Left ventricle myocardium inferior (tissue), 1 donor: ENCODE data around the gene GFI1. TPM values are rescaled to one million over a fixed set of nuclear protein-coding genes. Genes with fewer than 3 reads are reported as not detected.

Source experiments
- DNase-seq: peaks from one replicate; pipeline ENCODE4 v3.0.0-alpha.2; 2020
- H3K27ac ChIP-seq: fragments of 200-600 bp; replicated peaks from 2 replicates; pipeline ENCODE4 v1.8.0; 2021
- H3K27me3 ChIP-seq: fragments of 200-600 bp; 2 replicates; pipeline ENCODE4 v1.8.0; 2021; ENCODE audit warnings: low read depth
- H3K36me3 ChIP-seq: fragments of 200-600 bp; 2 replicates; pipeline ENCODE4 v1.8.0; 2021
- H3K4me1 ChIP-seq: fragments of 200-600 bp; 2 replicates; pipeline ENCODE4 v1.8.0; 2021
- H3K4me3 ChIP-seq: fragments of 200-600 bp; 2 replicates; pipeline ENCODE4 v1.8.0; 2021; ENCODE audit warnings: mild to moderate bottlenecking, moderate library complexity
- H3K9me3 ChIP-seq: fragments of 200-600 bp; replicated peaks from 2 replicates; pipeline ENCODE4 v1.8.0; 2021
- CTCF ChIP-seq: fragments of 200-600 bp; IDR thresholded peaks from 2 replicates; pipeline ENCODE4 v1.8.0; 2021; ENCODE audit warnings: antibody characterized with exemption, mild to moderate bottlenecking, borderline replicate concordance
- intact Hi-C: fragments of 100-400 bp; cut with micrococcal nuclease; formaldehyde crosslinking; loops from one replicate; pipeline ENCODE4 v1.11.0; 2022
- total RNA-seq: library from RNA; stranded (reverse); fragmentation: NEBNext Ultra II Directional; extraction: Animal tissue kit (Norgen Biotek cat#: 25700); gene quantifications from one replicate; pipeline ENCODE4 v1.2.1, GENCODE V29; 2021
- donor health status: DM: no; HTN: yes; CAD: no; lungs with severe emphysema.

Gene GFI1
- total RNA-seq, 1 donor from 2014 or later, result 0.25 TPM

GRCh38 chr1:92503926-92504285 is 17.2 kb upstream of the GFI1 start:
- H3K36me3 ChIP-seq, result no peaks in the 10 kb centered on the region
- intact Hi-C loops, result no loop called here
- no peak for DNase-seq
- H3K9me3 ChIP-seq, result no peaks in the 10 kb centered on the region
- no peak for TF ChIP-seq CTCF
- H3K27ac ChIP-seq, result no peak overlapping the region
- no peaks in the 10 kb centered on the region for H3K4me1 ChIP-seq
- no peaks in the 10 kb centered on the region for H3K27me3 ChIP-seq
- no peak overlapping the region for H3K4me3 ChIP-seq

- H3K27ac ChIP-seq, result no peak overlapping the region
- no peak for DNase-seq
- H3K27me3 ChIP-seq, result no peaks in the 10 kb centered on the region
- H3K4me1 ChIP-seq, result no peaks in the 10 kb centered on the region
- intact Hi-C loops, result no loop called here
- H3K9me3 ChIP-seq, result no peaks in the 10 kb centered on the region
- no peak overlapping the region for H3K4me3 ChIP-seq
- H3K36me3 ChIP-seq, result no peaks in the 10 kb centered on the region
- no peak for TF ChIP-seq CTCF
Measured at GRCh38 chr1:92503043-92503925, 16.6 kb upstream of the GFI1 start.

GRCh38 chr1:92502247-92502646 is 15.5 kb upstream of the GFI1 start:
- no peaks in the 10 kb centered on the region for H3K9me3 ChIP-seq
- no peak overlapping the region for H3K4me3 ChIP-seq
- no peaks in the 10 kb centered on the region for H3K4me1 ChIP-seq
- peaks cover 4% of the 10 kb centered on the region for H3K27me3 ChIP-seq
- H3K27ac ChIP-seq, result no peak overlapping the region
- no peaks in the 10 kb centered on the region for H3K36me3 ChIP-seq
- no peak for DNase-seq
- no peak for TF ChIP-seq CTCF
- intact Hi-C loops, result no loop called here

- Histone ChIP-seq H3K27ac (no peak overlapping the region), H3K27me3 (peaks cover 10% of the 10 kb centered on the region), H3K9me3 (no peaks in the 10 kb centered on the region), H3K36me3 (no peaks in the 10 kb centered on the region), H3K4me1 (no peaks in the 10 kb centered on the region), H3K4me3 (no peak overlapping the region)
- TF ChIP-seq CTCF, result no peak
- no peak for DNase-seq
- intact Hi-C loops, result no loop called here
Measured at GRCh38 chr1:92500552-92500951, 13.8 kb upstream of the GFI1 start.

- no peak for TF ChIP-seq CTCF
- Histone ChIP-seq H3K4me3 (no peak overlapping the region), H3K36me3 (no peaks in the 10 kb centered on the region), H3K4me1 (no peaks in the 10 kb centered on the region), H3K9me3 (no peaks in the 10 kb centered on the region), H3K27ac (no peak overlapping the region), H3K27me3 (peaks cover 10% of the 10 kb centered on the region)
- no peak for DNase-seq
- intact Hi-C loops, result no loop called here
Measured at GRCh38 chr1:92495392-92496063, 8.8 kb upstream of the GFI1 start.
